Kidney epithelial cell (primary cell): ENCODE results near the gene IL1RL1. TPM values are rescaled to one million over a fixed set of nuclear protein-coding genes. Genes with fewer than 3 reads are reported as not detected.

Experiments used
- DNase-seq: peaks from one replicate; pipeline ENCODE4 v3.0.0-alpha.2; 2010; ENCODE audit warnings: low read depth
- H3K27me3 ChIP-seq: 2 replicates; pipeline ENCODE4 v1.6.0; 2011; ENCODE audit warnings: low read length; ENCODE audit not compliant: control insufficient read depth, insufficient read depth
- H3K36me3 ChIP-seq: 2 replicates; pipeline ENCODE4 v1.5.1; 2011; ENCODE audit warnings: low read length; ENCODE audit not compliant: control insufficient read depth, insufficient read depth
- H3K4me3 ChIP-seq: 2 replicates; pipeline ENCODE4 v1.5.1; 2011; ENCODE audit warnings: low read depth, mild to moderate bottlenecking, control low read depth, low read length
- total RNA-seq: library from RNA; depleted of rRNA; stranded (reverse); fragments of >200 nt; gene quantifications from 2 replicates; pipeline ENCODE4 v1.2.3, GENCODE V29; 2015
- TF ChIP-seq, protein P1 (sequence below): IDR thresholded peaks from 2 replicates; pipeline ENCODE4 v1.5.1; 2011; ENCODE audit warnings: mild to moderate bottlenecking, moderate library complexity, low read length, control low read depth, inconsistent platforms; ENCODE audit not compliant: insufficient read depth, poor library complexity, severe bottlenecking

IL1RL1 gene
- total RNA-seq, 1 donor from 2014 or later, result 5.1 TPM

DNA sequence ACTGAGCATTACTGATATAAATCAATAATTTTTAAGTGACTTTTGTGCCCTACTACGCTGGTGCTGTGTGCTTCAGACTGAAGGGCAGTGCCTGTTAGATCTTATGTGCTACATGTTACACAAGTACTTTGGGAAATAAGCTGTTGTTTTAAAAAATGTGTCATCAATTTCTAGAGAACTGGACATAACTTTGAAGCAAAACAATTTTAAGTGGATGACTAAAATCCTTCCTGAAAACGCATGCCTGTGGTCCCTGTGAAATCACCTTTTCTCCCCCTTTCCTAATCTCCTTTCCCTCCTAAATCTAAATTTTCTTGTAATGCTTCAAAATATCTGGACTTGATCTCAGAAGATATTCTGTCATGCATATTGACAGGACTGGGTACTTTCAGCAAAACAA lies 7.1 kb upstream of the IL1RL1 start:
- TF ChIP-seq, protein P1, sequence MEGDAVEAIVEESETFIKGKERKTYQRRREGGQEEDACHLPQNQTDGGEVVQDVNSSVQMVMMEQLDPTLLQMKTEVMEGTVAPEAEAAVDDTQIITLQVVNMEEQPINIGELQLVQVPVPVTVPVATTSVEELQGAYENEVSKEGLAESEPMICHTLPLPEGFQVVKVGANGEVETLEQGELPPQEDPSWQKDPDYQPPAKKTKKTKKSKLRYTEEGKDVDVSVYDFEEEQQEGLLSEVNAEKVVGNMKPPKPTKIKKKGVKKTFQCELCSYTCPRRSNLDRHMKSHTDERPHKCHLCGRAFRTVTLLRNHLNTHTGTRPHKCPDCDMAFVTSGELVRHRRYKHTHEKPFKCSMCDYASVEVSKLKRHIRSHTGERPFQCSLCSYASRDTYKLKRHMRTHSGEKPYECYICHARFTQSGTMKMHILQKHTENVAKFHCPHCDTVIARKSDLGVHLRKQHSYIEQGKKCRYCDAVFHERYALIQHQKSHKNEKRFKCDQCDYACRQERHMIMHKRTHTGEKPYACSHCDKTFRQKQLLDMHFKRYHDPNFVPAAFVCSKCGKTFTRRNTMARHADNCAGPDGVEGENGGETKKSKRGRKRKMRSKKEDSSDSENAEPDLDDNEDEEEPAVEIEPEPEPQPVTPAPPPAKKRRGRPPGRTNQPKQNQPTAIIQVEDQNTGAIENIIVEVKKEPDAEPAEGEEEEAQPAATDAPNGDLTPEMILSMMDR, result no peak
- H3K27me3 ChIP-seq, result no peaks in the 10 kb centered on the region
- H3K4me3 ChIP-seq, result no peak overlapping the region
- no peak for DNase-seq
- H3K36me3 ChIP-seq, result no peaks in the 10 kb centered on the region

DNA sequence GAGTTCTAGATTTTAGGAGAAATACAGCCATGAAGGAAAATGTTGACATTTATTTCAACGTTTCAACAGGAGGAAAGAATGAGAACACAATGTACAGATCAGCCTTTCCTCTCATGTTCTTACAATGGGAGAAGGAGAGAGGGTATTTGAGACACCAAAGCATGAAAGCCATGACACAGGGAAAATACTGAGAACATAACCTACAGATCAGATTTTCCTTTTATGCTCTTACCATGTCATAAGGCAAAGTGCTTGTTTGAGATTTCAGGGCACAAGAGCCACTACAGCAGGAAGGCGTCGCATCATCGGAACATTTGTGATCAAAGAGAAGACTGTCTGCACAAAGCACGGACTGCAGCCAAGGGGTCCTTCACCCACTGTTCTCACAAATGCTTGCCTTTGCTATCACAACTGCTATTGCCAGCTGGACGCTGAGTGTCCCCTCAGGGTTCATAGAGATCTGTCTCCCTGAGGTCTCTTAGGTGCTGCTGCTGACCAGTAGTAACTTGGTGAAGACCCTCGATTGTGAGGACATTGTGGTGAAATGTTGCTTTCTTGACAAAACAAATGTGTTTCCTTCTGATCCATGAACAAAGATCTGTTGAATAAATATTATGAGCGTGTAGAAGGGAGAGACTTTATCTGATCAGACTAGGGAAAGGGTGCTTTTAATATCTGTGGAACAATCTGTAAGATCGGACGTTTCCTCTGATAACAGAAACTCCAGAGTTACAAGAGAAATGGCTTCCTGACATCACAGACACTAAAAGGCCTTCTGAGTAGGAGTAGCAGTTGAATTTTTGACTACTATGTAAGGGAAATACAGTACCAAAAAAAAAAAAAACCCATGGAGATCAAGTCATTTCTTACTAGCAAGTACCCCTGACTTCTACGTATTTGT lies 6.4 kb upstream of the IL1RL1 start:
- no peaks in the 10 kb centered on the region for H3K36me3 ChIP-seq
- TF ChIP-seq, protein P1, result no peak
- DNase-seq, result no peak
- no peak overlapping the region for H3K4me3 ChIP-seq
- H3K27me3 ChIP-seq, result no peaks in the 10 kb centered on the region

DNA sequence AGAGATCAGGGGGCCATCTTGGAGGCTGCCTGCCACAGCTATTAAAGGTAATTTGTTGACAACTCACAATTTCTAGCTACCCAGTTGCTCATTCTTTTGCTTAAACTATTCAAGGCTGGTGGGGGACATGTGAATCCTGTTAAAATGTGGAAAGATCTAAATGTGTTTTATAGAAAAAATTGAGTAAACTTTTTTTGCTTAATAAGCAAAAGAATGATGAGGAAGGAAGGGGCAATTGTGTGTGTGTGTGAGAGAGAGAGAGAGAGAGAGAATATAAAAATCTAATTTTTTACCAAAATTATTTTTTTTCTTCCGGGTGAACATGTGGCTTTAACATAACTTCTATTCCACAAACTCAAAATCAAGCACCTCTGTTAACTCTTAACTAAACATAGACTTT lies 5.2 kb upstream of the IL1RL1 start:
- DNase-seq, result no peak
- TF ChIP-seq, protein P1, result no peak
- Histone ChIP-seq H3K4me3 (no peak overlapping the region), H3K36me3 (no peaks in the 10 kb centered on the region), H3K27me3 (no peaks in the 10 kb centered on the region)

DNA sequence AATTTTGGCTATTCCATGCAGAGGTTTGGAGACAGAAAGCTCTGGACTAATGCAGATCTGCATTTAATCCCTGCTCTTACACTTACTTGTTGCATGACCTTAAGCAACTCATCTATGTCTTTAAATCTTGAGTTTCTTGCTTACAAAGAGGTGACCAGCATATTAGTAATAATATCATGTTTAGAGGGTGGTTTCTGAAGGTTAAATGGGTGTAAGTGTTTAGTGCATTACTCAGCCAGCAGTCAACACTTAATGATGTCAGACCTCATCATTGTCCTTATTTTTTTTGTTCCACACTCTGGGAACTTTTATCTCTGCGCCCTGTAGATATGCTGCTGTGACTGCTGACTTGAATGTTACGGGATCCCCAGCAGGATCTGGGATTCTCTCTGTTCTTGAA lies 1.7 kb downstream of the IL1RL1 start:
- Histone ChIP-seq H3K4me3 (no peak overlapping the region), H3K36me3 (no peaks in the 10 kb centered on the region), H3K27me3 (no peaks in the 10 kb centered on the region)
- TF ChIP-seq, protein P1, result no peak
- DNase-seq, result no peak

DNA sequence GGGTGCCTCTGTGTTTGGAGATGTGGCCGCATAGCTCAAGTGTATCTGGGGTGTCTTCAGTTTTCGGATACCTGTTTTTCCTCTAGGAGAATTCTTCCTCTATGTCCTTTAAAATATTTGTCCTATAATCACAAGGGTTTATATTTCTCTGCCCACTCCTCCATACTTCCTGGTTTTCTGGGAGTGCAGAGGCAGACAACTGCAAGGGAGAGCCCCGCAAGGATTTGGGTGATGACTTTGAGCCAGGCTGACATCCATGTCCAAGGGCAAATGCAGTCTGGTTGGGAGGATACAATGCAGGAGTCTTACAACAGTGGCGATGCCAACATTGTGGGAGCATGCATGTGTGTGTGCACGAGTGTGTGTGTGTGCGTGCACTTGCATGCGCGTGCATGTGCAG lies 2.1 kb downstream of the IL1RL1 start:
- no peaks in the 10 kb centered on the region for H3K27me3 ChIP-seq
- TF ChIP-seq, protein P1, result no peak
- H3K36me3 ChIP-seq, result no peaks in the 10 kb centered on the region
- no peak overlapping the region for H3K4me3 ChIP-seq
- DNase-seq, result no peak

DNA sequence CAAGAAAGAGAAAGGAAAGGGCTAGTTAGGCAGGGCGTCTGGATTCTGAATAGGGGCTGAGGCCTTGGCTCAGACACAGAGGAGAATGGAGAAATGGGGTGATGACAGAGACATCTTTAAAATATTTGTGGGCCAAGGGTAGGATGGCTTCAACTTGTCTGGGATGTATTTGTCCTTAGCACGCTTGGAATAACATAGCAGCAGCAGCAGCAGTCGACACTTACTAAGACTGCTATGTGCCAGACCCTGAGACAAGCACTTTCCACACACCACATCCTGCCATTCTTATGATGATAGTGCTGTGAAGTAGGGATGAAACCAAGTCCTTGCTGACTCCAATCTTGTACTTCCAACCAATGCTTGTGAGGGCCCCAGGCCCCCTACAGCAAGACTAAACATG lies 2.6 kb downstream of the IL1RL1 start:
- no peaks in the 10 kb centered on the region for H3K36me3 ChIP-seq
- H3K4me3 ChIP-seq, result no peak overlapping the region
- no peaks in the 10 kb centered on the region for H3K27me3 ChIP-seq
- TF ChIP-seq, protein P1, result no peak
- DNase-seq, result no peak
